ENCODE data around the gene EFCAB9.

The EFCAB9 gene

DNA sequence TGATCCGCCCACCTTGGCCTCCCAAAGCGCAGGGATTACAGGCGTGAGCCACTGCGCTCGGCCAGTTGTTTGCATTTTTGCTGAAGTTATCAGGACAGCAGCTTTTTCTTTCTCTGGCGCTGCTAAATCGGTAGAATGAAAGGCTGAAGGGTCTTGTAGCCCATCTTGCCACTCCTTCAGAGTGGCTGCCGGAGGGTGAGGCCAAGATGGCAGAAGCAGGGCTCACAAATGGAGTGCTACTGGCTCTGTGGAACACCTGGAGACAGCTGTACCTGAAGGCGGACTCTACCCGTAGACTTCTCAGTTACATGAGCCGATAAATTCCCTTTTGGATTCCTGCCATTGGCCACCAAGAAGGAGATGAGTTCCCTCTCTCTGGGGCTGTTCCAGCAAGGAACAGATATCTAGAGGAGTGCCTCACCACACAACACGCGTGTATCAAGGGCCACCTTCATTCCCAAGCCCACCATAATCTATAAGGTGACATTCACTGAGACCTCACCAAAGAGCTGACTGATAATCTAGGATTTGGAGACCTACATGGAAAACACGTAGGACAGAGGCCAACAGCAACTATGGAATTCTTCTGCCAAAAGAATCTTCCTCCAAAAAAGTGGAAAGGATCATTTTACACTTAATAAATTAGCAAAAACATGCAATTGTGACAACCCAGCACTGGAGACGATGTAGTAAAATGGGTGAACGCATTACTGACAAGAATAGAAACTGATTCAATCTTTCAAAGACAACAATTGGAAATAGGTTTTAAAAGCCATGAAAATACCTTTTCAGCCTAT lies 27.7 kb upstream of the EFCAB9 start:
- DNase-seq = no peak

DNA sequence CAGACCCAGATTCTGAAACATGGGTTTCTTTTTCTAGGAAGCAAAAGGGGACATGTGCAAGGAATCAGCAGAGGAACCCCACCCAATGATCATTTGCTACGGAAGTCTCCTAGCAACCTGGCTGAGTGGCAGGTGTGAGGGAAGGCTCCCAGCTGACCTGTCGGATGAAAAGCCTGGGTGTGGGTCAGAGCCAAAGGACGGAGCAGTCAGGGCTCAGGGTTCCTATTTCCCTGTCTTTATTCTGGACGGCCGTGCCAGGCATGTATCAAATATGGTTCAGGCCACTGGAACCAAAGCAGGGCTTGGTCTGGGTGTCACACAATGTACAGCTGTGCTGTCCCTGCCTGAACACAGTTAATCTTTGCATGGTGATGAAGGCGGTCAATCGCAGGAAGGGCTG lies 26.1 kb upstream of the EFCAB9 start:
- DNase-seq = no peak

DNA sequence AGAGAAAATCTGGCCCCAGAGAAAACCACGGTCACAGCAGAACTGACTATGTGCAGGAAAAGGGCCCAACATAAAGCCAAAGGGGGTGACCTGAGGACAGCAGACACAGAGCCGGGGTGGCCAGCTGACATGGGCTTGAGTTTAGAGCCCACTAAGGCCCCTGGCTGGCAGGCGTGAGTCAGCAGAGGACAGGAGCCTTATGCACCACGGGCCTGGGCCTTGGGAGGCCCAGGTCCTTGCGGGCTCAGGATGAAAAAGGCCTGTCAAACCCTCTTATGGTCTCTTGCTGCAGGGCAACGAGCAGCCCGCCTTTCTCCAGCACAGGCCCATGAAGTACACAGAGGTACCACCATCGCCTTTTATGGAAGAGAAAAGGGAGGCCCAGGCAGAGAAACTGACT lies 25.7 kb upstream of the EFCAB9 start:
- DNase-seq = no peak

DNA sequence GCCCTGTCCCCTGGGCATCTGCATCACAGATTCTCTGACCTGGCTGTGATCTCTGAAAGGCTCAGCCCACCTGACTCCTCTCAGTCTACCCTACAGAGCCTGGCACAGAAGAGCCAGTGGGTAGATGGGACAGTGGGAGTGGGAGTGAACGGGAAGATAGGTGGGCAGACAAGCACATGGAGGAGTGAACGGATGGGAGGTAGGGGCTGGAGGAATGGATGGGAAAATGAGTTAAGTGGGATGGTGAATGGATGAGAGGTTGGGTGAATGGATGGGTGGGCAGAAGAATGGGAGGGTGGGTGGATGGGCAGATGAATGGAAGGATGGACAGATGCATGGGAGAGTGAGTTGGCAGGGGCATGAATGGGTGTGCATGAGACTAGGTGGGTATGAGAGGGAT lies 24.8 kb upstream of the EFCAB9 start:
- DNase-seq = no peak

DNA sequence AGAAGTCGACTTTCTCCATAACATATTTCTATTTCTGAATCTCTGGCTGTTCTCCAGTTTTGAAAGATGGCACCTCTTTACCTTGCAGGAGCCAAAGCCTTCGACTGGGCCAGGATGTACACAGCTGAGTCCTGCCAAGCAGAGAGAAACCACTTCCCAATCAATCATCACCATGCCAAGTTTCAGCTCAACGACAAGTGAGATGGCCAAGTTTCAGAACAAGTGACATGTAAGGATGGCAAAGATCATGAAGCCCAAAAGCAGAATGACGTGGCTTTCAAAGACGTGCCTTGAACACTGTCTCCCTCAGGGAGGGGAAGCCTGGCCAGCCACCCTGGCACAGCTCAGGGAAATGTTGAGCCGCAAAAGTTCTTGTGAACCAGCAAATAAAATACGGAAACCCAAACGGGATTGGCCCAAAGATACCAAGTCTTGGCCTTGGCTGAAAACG lies 23.7 kb upstream of the EFCAB9 start:
- no peak for DNase-seq

DNA sequence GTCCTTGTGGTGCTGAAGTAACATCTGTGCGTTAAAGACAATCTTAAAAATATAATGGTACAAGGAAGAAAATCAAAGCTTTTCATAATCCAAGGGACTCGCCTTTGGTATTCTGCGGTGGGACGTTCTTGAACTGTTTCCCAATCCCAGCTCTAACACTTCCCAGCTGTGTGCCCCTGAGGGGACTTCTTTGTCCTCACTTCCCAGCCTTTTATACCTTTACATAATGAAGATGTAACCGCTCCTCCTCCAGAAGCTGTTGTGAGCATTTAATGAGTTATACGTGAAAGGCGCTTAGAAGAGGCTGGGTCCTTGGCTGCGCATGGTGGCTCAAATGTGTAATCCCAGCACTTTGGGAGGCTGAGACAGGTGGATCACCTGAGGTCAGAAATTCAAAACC lies 22.9 kb upstream of the EFCAB9 start:
- no peak for DNase-seq

DNA sequence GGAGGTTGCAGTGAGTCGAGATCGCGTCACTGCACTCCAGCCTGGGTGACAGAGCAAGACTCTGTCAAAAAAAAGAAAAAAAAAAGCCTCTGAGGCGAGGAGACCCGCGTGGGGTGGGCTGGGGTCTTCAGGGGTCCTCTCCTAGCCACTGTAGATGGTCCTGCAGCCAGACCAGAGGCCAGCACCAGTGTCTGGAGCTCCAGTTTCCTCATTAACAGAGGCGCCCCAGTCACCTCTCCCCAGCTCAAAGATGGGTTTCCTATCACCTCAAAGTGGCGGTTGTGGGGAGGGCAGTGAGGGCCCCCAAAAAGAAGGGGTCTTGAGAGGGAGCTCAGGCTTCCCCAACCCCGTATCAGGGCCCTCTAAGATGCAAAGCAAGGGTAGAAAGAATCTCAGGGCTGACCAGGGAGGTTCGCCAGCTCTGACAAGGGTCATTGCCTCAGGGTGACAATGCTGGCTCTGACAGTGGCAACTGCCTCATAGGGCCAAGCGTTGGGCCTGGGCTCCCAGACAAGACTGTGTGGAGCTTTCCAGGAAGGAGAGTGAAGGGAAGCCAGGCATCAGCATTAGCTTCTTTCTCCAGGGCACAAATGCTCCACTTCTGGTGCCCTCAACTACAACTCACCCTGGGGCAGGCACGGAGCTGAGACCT lies 20.9 kb upstream of the EFCAB9 start:
- no peak for DNase-seq

DNA sequence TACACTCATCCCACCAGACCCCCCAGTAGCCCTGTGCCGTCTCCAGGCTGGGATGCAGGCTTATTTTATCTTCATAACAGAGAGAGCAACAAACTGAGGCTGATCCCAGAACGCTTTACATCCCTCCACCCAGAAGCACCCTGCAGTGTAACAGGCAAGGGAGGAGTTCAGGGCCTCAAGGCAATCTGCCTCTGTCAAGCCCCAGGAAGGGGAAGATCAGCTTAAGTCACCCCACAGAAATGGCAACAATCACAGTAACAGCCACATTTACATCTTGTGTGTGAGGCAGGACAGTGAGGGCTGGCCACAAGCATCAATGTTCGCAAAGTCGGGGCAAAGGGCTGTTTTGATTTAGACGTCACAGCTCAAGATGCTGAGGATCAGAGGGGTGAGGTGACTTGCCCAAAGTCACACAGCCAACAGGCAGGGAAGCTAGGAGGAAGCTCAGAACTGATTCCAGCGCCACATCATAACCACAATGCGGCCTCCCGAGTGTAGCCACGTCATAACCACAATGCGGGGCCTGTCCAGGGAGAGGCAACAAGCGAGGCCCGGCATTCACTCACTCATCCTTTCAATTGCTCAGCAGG lies 20.3 kb upstream of the EFCAB9 start:
- DNase-seq = peak; percentile 16

DNA sequence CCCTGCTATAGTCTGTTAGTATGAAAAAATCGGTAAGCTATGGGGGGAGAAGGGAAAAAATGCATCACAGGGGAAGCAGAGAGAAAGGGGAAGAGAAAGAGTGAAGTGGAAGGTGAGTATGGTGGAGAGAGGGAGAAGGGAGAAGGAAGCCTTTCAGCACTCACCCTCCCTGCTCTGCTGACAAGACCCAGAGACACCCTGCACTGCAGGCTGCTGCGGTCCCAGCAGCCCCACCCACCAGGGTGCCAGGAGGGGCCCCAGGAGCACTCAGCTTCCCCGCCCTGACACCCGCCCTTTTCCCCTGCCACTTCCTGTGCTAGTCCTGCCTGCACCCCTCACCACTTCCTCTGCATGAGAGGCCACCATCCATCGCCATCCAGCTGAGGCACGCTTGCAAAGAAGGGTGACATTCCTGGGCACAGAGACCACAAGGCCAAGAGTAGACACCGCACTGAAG lies 18.7 kb upstream of the EFCAB9 start:
- peak; percentile 78 for DNase-seq

DNA sequence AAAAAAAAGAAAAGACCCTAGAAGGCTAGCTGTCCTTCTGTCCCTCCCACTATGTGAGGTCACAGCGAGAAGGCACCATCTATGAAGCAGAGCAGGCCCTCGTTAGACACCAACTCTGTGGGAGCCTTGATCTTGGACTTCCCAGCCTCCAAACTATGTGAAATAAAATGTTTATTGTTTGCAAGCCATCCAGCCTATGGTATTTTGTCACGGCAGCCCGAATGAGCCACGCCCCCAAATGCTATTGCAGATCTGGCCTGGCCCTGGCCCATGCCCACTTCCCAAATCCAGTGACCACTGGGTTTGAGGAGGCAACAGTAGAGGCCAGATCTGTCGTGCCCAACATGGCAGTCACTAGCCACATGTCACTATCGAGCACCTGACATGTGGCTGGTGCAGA lies 16.8 kb upstream of the EFCAB9 start:
- DNase-seq = no peak

DNA sequence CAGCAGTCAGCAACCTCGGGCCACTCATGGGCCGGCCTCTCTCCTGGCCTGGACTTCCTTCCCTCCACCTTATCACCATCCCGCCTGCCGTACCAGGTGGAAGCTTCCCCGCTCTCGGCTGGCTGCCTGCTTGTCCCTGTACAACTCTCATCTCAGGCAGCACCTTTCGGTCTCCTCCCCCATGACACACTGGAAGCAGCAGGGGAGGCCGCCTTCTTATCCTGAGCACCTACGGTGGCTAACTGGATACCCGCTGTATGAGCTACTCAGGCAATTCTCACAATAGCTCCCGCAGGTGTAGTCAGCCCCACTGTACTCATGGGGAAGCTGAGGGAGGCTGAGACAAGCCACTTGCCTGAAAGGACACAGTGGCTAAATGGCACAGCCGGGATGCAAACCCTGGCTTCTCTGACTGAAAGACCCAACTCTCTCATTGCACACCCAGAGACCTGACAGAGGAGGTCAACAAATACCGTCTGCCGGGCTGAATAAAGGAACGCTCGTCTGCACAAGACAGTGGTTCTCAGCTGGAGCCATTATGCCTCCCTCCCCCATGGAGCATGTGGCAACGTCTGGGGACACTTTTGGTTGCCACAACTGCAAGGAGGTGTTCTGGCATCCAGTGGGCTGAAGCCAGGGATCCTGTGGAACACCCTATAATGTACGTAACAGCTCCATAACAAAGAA lies 15.5 kb upstream of the EFCAB9 start:
- no peak for DNase-seq

DNA sequence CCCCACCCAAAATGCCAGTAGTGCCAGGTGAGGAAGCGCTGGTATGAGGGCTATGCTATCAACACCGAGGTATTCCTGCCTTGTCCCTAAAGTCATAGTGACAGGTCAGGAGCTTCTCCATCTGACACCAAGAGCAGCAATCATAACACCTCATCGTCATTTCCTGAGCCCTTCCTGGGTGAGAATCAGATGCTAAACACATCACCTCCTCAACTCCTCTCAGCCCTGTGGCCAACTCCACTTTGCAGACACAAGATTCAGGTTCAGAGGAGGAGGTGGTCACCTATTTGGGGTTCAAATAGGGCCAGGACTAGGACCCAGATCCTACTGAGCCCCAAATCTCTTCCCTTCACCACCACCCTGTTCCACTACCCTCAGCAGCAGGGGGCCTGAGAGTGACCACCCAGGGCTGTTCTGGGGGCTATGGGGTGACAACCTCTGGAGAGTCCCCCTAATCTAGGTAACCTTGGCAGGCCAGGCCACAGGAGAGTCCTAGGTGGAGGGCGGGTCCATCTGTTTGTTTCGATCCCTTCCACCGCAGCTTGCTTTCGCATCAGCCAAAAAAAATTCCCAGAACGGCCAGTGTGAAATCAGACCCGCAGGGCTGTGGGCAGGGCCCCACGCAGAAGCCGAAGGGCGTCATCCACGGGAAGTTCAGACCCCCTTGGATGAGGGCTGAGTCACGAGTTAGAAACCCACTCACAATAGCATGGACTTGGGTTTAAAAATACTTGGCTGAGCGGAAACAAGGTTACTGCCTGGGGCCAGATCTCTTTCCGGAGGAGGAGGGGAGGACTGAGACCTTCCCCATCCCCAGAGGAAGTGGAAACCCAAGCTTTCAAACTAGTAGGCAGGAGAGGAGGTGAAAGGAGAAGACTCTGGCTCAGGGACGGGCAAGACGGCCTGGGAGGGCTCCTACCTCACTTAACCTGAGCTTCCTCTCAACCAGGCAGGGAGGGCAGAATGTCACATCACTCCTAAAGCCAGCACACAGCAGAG lies 14.7 kb upstream of the EFCAB9 start:
- peak; percentile 27 for DNase-seq

DNA sequence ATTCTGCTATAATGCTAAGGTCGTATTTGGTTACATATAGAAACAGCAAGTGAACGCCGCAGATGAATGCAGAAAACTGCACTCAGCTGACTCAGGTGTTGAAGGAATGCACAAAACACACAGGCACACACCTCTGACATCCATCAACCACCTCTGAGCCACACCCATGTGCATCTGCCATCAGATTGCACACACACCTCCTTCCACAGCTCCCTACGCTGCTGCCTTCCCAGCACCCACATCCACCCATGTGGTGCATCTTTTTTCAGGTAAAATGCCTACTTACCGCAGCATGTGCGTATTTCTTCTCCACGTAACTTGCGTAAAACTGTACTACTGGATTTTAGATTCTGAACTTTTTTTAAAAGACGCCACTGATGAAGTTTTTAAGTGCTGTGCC lies 13.0 kb upstream of the EFCAB9 start:
- no peak for DNase-seq

DNA sequence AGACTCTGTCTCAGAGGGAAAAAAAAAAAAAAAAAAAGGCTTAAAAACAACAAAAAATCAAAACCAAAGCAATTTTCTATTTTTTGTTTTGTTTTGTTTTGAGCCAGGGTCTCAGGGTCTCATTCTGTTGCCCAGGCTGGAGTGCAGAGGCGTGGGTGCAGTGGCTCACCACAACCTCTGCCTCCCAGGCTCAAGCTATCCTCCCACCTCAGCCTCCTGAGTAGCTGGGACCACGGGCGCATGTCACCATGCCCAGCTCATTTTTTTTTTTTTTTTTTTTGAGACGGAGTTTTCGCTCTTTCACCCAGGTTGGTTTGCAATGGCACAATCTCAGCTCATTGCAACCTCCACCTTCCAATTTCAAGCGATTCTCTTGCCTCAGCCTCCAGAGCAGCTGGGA lies 11.7 kb upstream of the EFCAB9 start:
- no peak for DNase-seq

DNA sequence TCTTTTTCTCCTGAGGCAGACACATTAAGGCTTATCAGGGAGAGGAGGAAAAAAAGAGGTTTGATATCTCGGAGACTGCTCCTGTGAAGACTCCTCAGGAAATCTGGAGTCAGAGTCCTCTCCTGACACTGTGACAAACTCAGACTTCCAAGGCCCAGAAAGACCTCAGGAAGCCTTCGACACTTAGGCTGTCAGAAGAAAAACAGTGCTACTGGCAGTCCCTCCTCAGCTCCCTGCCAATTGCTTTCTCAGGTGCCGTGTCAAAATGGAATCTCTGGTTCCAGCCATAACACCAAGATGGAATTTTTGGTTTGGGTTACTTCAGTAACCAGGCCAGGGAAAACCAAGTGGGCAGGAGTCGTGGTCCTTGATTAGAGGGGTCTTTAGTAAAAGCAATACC lies 10.1 kb upstream of the EFCAB9 start:
- no peak for DNase-seq

DNA sequence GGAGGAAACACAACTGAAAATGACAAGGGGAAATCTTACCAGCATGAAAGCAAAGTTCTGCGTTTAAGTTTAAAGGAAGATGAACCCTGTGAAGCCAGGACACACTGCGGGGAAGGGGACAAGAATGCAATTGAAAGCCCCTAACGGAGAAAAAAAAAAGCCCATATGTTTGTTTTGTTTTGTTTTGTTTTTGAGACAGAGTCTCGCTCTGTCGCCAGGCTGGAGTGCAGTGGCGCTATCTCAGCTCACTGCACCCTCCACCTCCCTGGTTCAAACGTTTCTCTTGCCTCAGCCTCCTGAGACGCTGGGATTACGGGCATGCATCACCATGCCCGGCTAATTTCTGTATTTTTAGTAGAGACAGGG lies 8.9 kb upstream of the EFCAB9 start:
- DNase-seq = no peak

DNA sequence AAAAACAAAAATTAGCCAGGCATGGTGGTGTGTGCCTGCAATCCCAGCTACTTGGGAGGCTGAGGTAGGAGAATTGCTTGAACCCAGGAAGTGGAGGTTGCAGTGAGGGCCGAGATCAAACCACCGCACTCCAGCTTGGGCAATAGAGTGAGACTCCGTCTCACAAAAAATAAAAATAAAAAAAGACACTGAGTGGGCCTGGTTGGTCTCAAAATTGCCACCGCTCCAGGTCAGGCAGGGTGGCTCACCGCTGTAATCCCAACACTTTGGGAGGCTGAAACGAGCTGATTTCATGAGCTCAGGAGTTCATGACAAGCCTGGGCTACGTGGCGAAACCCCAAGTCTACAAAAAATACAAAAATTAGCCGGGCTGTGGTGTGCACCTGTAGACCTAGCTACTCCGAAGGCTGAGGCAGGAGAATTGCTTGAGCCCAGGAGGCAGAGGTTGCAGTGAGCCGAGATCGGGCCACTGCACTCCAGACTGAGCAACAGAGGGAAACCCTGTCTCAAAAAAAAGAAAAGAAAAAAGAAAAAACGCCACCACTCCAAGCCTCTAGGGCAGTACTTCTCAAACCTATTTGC lies 7.8 kb upstream of the EFCAB9 start:
- DNase-seq = no peak

DNA sequence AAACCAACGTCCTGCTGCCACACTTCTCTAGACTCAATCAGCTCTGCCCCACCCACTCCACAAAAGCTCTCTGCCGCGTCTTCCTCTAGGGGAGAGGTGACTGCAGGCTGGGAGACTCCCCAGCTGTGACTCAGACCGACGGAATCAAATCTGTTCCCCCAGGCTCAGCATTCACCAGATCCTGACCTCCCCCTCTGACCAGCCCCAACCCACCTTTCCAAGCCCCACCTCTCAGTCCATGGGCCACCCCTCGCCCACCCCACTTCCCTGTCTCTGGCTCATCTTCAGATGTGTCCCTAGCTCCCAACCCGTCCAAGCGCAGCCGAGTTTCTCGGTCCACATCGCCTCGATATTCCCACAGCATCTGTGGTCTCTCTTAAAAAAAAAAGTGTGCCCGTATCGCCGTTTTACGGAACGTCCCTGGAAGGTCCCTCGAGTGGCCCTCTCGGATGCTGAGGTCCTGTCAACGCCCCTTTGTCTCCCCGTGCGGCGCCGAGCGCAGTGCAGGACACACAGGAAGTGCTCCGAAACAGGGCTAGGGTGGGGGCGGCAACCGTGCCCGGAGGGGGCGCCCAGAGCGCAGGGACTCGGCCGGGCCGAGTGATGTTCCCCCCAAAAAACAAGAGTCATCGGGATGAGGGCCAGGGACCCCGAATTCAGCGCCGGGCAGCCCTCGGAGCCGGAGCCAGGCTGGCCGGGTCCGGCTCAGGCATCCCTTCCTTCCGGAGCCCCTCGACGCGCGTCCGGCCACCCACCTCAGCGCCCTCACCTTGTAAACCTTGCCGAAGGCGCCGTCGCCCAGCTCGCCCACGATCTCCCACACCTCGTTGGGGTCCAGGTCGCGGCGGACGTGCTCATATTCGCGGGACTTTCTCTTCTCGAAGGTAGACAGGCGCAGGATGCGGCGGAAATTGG lies 6.6 kb upstream of the EFCAB9 start:
- DNase-seq = peak; percentile 43

DNA sequence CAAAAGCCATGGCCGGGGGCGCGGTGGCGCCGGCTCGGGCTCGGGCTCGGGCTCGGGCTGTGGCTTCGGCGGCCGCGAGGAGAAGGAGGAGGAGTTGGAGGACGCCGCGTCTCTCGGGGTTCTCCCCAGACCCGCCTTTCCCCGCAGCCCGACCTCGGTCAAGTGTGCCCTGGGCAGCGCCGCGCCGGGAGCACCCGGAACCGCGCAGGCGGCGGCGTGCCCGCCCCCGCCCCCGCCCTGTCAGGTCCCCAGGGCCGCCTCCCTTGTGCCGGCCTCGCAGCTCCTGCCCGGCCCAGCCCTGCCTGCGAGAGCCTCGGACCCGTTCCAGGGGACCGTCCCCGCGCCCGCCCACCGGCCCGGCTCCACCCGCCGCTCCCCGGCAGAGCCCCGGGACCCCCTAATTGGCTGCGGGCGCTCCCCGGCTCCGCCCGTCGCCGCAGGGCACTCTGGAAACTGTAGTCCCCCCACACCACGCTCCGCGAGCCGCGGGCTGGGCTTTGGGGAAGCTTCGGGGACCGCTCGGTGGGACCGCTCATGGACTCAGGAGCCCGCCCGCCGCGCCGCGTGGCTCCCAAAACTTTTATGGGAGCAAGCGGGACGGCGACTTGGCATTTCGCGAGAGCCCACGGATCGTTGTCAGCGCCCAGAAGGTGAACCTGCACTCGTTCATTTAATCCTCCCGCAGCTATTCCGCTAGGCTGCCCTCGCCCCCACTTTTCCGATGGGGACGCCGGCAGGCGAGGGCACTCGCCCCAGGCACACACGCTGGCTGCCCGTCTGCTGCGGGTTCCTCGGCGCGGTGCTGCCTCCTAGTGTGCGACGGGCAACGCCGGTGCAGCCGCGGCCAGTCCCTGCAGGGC lies 5.7 kb upstream of the EFCAB9 start, which contains the start of gene STK10:
Gene STK10, minus strand, starts transcription at position 192 of the 860 bp plus-strand sequence. Its CDS starts 182 bp downstream, at position 10.
- DNase-seq = peak; percentile 87

Measured in activated gamma-delta T cell (primary cell).